Erythroblast (primary cell): ENCODE results near the gene FOXL1.

Experiments
- GATA1 ChIP-seq: IDR thresholded peaks from 2 replicates; pipeline ENCODE4 v1.6.1; 2011; ENCODE audit warnings: low read depth, mild to moderate bottlenecking, control low read depth, low read length, moderate library complexity
- POLR2A ChIP-seq: IDR thresholded peaks from 2 replicates; pipeline ENCODE4 v1.6.1; 2011; ENCODE audit warnings: mild to moderate bottlenecking, low read length

GRCh38 chr16:86625029-86625428 lies 46.7 kb downstream of the FOXL1 start:
- no peak for TF ChIP-seq POLR2A
- TF ChIP-seq GATA1 = no peak
